Endothelial cell of umbilical vein (primary cell): ENCODE measurements around the gene DPY19L3. TPM values are rescaled to one million over a fixed set of nuclear protein-coding genes. Genes with fewer than 3 reads are reported as not detected.
A peak's percentile ranks its signal among the peaks of the same experiment; 100 is the strongest.

Experiments
- BruUV-seq: library from RNA; stranded (reverse); fragments of 400-500 nt; replicated peaks from 2 replicates; lab custom pipeline; 2021; lab: Mats Ljungman, UMichigan
- CTCF ChIA-PET: fragments of 300-600, 350-600 bp; sonication (Branson Sonifier 250); formaldehyde crosslinking; loops from one replicate; lab custom pipeline; 2021; ENCODE audit warnings: antibody characterized with exemption, inconsistent platforms; lab: Charles Lee
- POLR2A ChIA-PET: fragments of 300-600, 350-600 bp; sonication (Branson Sonifier 250); formaldehyde crosslinking; loops from one replicate; lab custom pipeline; 2021; ENCODE audit warnings: antibody characterized with exemption, inconsistent platforms; lab: Charles Lee
- DNase-seq: peaks from one replicate; pipeline ENCODE4 v3.0.0-alpha.2; 2011; ENCODE audit warnings: low read depth, low spot score
- FAIRE-seq: peaks from 2 replicates; lab custom pipeline; 2011; peaks lifted over from hg19 to GRCh38; lab: Jason Lieb, UNC
- H2AFZ ChIP-seq: 2 replicates; pipeline ENCODE4 v1.6.0; 2012; ENCODE audit warnings: low read depth, low read length, control low read depth, inconsistent platforms
- H3K27ac ChIP-seq: 2 replicates; pipeline ENCODE4 v1.5.1; 2011; ENCODE audit warnings: low read depth, mild to moderate bottlenecking, control low read depth, low read length, moderate library complexity; ENCODE audit not compliant: insufficient read depth
- H3K27me3 ChIP-seq, 2 experiments: 2 replicates each; pipeline versions ENCODE4 v1.6.0 to v1.6.1; 2011; ENCODE audit warnings: low read length in 2 of 2, mixed read lengths in 1 of 2; ENCODE audit not compliant: control insufficient read depth in 2 of 2, insufficient read depth in 2 of 2
- H3K36me3 ChIP-seq, 2 experiments: 2 replicates in 1 of 2; 3 replicates in 1 of 2; pipeline ENCODE4 v1.5.1; 2011; ENCODE audit warnings: low read length in 2 of 2, mild to moderate bottlenecking in 1 of 2, moderate library complexity in 1 of 2; ENCODE audit not compliant: control insufficient read depth in 2 of 2, insufficient read depth in 2 of 2; ENCODE audit errors: extremely low read depth in 1 of 2
- H3K4me1 ChIP-seq: 3 replicates; pipeline ENCODE4 v1.5.1; 2011; ENCODE audit warnings: mild to moderate bottlenecking, low read length; ENCODE audit not compliant: control insufficient read depth, insufficient read depth; ENCODE audit errors: extremely low read depth
- H3K4me2 ChIP-seq: 2 replicates; pipeline ENCODE4 v1.6.1; 2011; ENCODE audit warnings: low read length, control low read depth, mixed read lengths; ENCODE audit not compliant: insufficient read depth
- H3K4me3 ChIP-seq, 3 experiments: fragments of 200-600 bp in 1 of 3; sonication (generic), shearing (Covaris generic) in 1 of 3; replicated peaks in 1 of 3; 2 replicates each; pipeline ENCODE4 v1.5.1; 2011 to 2016; ENCODE audit warnings: control low read depth in 3 of 3, low read length in 3 of 3, mild to moderate bottlenecking in 2 of 3, inconsistent platforms in 1 of 3, low read depth in 1 of 3, moderate library complexity in 1 of 3; ENCODE audit not compliant: insufficient read depth in 1 of 3
- H3K79me2 ChIP-seq: 2 replicates; pipeline ENCODE4 v1.6.0; 2012; ENCODE audit warnings: low read length, inconsistent platforms; ENCODE audit not compliant: control insufficient read depth, insufficient read depth
- H3K9ac ChIP-seq: replicated peaks from 2 replicates; pipeline ENCODE3; 2011; ENCODE audit warnings: low read length, control low read depth; ENCODE audit not compliant: insufficient read depth; ENCODE audit errors: extremely low read depth
- H3K9me1 ChIP-seq: replicated peaks from 3 replicates; pipeline ENCODE4 v1.6.0; 2011; ENCODE audit warnings: mild to moderate bottlenecking, low read length; ENCODE audit not compliant: control insufficient read depth, insufficient read depth; ENCODE audit errors: extremely low read depth
- H3K9me3 ChIP-seq: replicated peaks from 2 replicates; pipeline ENCODE4 v1.5.1; 2012; ENCODE audit warnings: low read length, inconsistent platforms; ENCODE audit not compliant: control insufficient read depth, insufficient read depth
- H4K20me1 ChIP-seq: replicated peaks from 2 replicates; pipeline ENCODE3; 2011; ENCODE audit warnings: mild to moderate bottlenecking, low read length; ENCODE audit not compliant: control insufficient read depth, insufficient read depth; ENCODE audit errors: extremely low read depth
- EZH2 ChIP-seq: IDR thresholded peaks from 2 replicates; pipeline ENCODE4 v1.6.1; 2012; ENCODE audit warnings: borderline replicate concordance, low read depth, mild to moderate bottlenecking, moderate library complexity, low read length, inconsistent platforms; ENCODE audit not compliant: severe bottlenecking
- FOS ChIP-seq: IDR thresholded peaks from 2 replicates; pipeline ENCODE4 v1.6.1; 2011; ENCODE audit warnings: mild to moderate bottlenecking, low read length, moderate library complexity, borderline replicate concordance; ENCODE audit not compliant: insufficient read depth
- GATA2 ChIP-seq: IDR thresholded peaks from 2 replicates; pipeline ENCODE4 v1.7.0; 2011; ENCODE audit warnings: low read depth, mild to moderate bottlenecking, moderate library complexity, mixed read lengths, low read length; ENCODE audit not compliant: insufficient read length, insufficient read depth
- JUN ChIP-seq: IDR thresholded peaks from 2 replicates; pipeline ENCODE4 v1.6.1; 2011; ENCODE audit warnings: borderline replicate concordance, low read depth; ENCODE audit not compliant: insufficient read length, insufficient read depth
- MYC ChIP-seq: IDR thresholded peaks from one replicate; pipeline ENCODE4 v1.6.1; 2011; ENCODE audit warnings: mild to moderate bottlenecking, low read depth, low read length
- POLR2A ChIP-seq: IDR thresholded peaks from 2 replicates; pipeline ENCODE4 v1.6.1; 2012; ENCODE audit warnings: low read depth, mild to moderate bottlenecking, control low read depth, low read length
- POLR2AphosphoS5 ChIP-seq: IDR thresholded peaks from 2 replicates; pipeline ENCODE4 v1.6.1; 2012; ENCODE audit warnings: low read depth, mild to moderate bottlenecking, control low read depth, low read length, moderate library complexity; ENCODE audit not compliant: insufficient read depth
- dilution Hi-C: fragments of 300-500 bp; cut with MboI; formaldehyde crosslinking; loops from one replicate; pipeline ENCODE4 v1.15.0; 2019; ENCODE audit warnings: low sequenced_read_pairs; ENCODE audit not compliant: extremely low pct_ligation_motif_present
- intact Hi-C: fragments of 100-400 bp; cut with micrococcal nuclease; formaldehyde crosslinking; loops from one replicate; pipeline ENCODE4 v1.10.0; 2022
- polyA plus RNA-seq, 4 experiments: library from polyadenylated mRNA; depleted of rRNA in 3 of 4; stranded (reverse) in 3 of 4; unstranded in 1 of 4; fragments of >200 nt; gene quantifications; 2 replicates each; pipeline versions ENCODE4 v1.2.1 to v1.2.3, GENCODE V29; 2011 to 2012; ENCODE audit warnings: missing spikeins in 1 of 4
- total RNA-seq: library from RNA; stranded (reverse); gene quantifications from 2 replicates; pipeline ENCODE4 v1.2.3, GENCODE V29; 2021
- TF ChIP-seq, protein P1 (sequence below): IDR thresholded peaks from 2 replicates; pipeline ENCODE4 v1.6.1; 2011; ENCODE audit not compliant: insufficient read depth, insufficient read length
- TF ChIP-seq, protein P2 (sequence below), 2 donors: IDR thresholded peaks; 1 replicate in 1 of 2; 2 replicates in 1 of 2; pipeline ENCODE4 v1.5.1; 2011; ENCODE audit warnings: low read length in 2 of 2, mild to moderate bottlenecking in 2 of 2, moderate library complexity in 2 of 2, control low read depth in 1 of 2, inconsistent platforms in 1 of 2, low read depth in 1 of 2; ENCODE audit not compliant: insufficient read depth in 1 of 2; ENCODE audit errors: extremely low read depth in 1 of 2

Gene DPY19L3
- total and polyA plus RNA-seq, 2 donors (not counting 3 experiments of a cell fraction or from before 2014, with no cell fraction given), result 36.1 to 39.5 TPM

DNA sequence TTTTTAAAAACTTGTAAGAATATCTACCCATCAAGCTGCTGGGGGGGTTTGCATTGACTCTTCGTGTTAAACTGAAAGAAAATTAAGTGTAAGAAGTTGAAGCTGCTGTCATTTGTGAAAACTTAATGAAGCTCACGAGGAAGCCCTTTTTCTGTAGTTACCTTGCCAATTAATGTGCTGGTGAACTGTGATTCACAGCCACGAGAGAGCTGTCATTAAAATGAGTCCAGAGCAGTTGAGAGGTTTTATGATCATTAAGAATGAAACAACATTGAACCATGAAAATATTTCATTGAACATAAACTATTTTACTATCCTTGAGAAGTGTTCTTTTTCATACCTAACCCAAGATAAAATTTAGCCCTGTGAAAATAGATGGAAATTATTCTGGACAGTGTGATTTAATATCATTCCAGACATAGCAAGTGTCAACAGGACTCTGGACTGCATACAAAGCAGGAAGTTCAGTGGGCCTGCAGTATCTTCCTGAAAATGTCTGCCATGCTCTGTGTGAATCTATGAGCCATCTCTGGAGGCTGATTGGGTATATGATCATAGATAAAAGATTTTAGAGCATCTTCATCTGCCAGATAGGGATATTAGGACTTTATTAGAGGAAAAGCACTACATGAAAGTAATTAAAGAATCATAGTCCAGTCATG lies 53.8 kb downstream of the DPY19L3 start:
- ChIA-PET CTCF (no interaction called here), POLR2A (no interaction called here)
- dilution Hi-C loops (no loop called here), intact Hi-C loops (loop anchor here (5.0 kb wide), 1 partner anchor 112 kb away; the partner anchor contains the start of gene ZNF507)
- TF ChIP-seq GATA2, result no peak
- no peak for TF ChIP-seq POLR2A
- TF ChIP-seq FOS, result no peak
- TF ChIP-seq, protein P1, sequence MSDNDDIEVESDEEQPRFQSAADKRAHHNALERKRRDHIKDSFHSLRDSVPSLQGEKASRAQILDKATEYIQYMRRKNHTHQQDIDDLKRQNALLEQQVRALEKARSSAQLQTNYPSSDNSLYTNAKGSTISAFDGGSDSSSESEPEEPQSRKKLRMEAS, result no peak
- TF ChIP-seq JUN, result no peak
- TF ChIP-seq, protein P2, sequence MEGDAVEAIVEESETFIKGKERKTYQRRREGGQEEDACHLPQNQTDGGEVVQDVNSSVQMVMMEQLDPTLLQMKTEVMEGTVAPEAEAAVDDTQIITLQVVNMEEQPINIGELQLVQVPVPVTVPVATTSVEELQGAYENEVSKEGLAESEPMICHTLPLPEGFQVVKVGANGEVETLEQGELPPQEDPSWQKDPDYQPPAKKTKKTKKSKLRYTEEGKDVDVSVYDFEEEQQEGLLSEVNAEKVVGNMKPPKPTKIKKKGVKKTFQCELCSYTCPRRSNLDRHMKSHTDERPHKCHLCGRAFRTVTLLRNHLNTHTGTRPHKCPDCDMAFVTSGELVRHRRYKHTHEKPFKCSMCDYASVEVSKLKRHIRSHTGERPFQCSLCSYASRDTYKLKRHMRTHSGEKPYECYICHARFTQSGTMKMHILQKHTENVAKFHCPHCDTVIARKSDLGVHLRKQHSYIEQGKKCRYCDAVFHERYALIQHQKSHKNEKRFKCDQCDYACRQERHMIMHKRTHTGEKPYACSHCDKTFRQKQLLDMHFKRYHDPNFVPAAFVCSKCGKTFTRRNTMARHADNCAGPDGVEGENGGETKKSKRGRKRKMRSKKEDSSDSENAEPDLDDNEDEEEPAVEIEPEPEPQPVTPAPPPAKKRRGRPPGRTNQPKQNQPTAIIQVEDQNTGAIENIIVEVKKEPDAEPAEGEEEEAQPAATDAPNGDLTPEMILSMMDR (IDR thresholded peaks at IDR 0.05; ENCODE audit: extremely low read depth in 1 of 2, insufficient read depth in 1 of 2, low read depth in 1 of 2, low read length in 2 of 2), result no peak
- TF ChIP-seq MYC, result no peak
- no peak for TF ChIP-seq POLR2AphosphoS5
- TF ChIP-seq EZH2, result no peak
- FAIRE-seq, result peak; percentile 48
- H3K27ac ChIP-seq, result peak overlapping the region; percentile 40
- H3K79me2 ChIP-seq, result no peaks in the 10 kb centered on the region
- H3K36me3 ChIP-seq, result no peaks in the 10 kb centered on the region
- H3K9me1 ChIP-seq, result no peaks in the 10 kb centered on the region
- H3K9ac ChIP-seq, result no peak overlapping the region
- BruUV-seq, result no TSS peak
- H3K27me3 ChIP-seq, result no peaks in the 10 kb centered on the region
- no peak overlapping the region for H3K4me2 ChIP-seq
- DNase-seq, result no peak
- H3K9me3 ChIP-seq, result no peaks in the 10 kb centered on the region
- no peak overlapping the region for H2AFZ ChIP-seq
- H3K4me1 ChIP-seq, result peaks cover 5% of the 10 kb centered on the region
- no peak overlapping the region for H3K4me3 ChIP-seq
- H4K20me1 ChIP-seq, result no peaks in the 10 kb centered on the region
